Stimulated activated CD4-positive, alpha-beta T cell treated with anti-CD3 and anti-CD28 coated beads, Interleukin-4, amount 100 ng/mL, for 4 hours (primary cell): ENCODE results near the gene COG2.
"Not testable (repeated sequence)": the region's sequence is repeated elsewhere in the genome, so short reads cannot be mapped to it uniquely, and the experiment has no call there.

Experiments used
- DNase-seq, 2 experiments: peaks; one replicate each; pipeline ENCODE4 v3.0.0-alpha.2; 2020

Gene COG2

GRCh38 chr1:230702934-230703678 is 60.8 kb downstream of the COG2 start:
- no peak for DNase-seq

GRCh38 chr1:230703679-230704385 is 61.6 kb downstream of the COG2 start:
- no peak for DNase-seq

- no peak for DNase-seq
Measured at GRCh38 chr1:230704830-230705229, 62.5 kb downstream of the COG2 start.

GRCh38 chr1:230705289-230706019 is 63.2 kb downstream of the COG2 start:
- DNase-seq = no peak

- DNase-seq = no peak
Measured at GRCh38 chr1:230706020-230706699, 63.9 kb downstream of the COG2 start.

- DNase-seq = no peak
Measured at GRCh38 chr1:230706887-230707731, 64.8 kb downstream of the COG2 start.

GRCh38 chr1:230707732-230708630 is 65.7 kb downstream of the COG2 start:
- DNase-seq = no peak

- DNase-seq = no peak
Measured at GRCh38 chr1:230708631-230709580, 66.6 kb downstream of the COG2 start.

- DNase-seq = no peak
Measured at GRCh38 chr1:230709619-230710542, 67.6 kb downstream of the COG2 start.

- no peak for DNase-seq
Measured at GRCh38 chr1:230710543-230710904, 68.2 kb downstream of the COG2 start.

GRCh38 chr1:230711245-230711644 is 69.0 kb downstream of the COG2 start:
- no peak for DNase-seq

- no peak for DNase-seq
Measured at GRCh38 chr1:230712470-230712942, 70.2 kb downstream of the COG2 start.

- no peak for DNase-seq
Measured at GRCh38 chr1:230713138-230713537, 70.9 kb downstream of the COG2 start.

GRCh38 chr1:230713547-230713914 is 71.2 kb downstream of the COG2 start:
- DNase-seq = no peak

- no peak for DNase-seq
Measured at GRCh38 chr1:230713915-230714764, 71.9 kb downstream of the COG2 start, which contains the start of gene AGT. Gene AGT, minus strand, starts transcription at chr1:230714122. Its CDS starts 3,299 bp downstream, at chr1:230710823.

- no peak for DNase-seq
Measured at GRCh38 chr1:230715510-230715909, 73.2 kb downstream of the COG2 start.

GRCh38 chr1:230716453-230716852 is 74.2 kb downstream of the COG2 start:
- not testable (repeated sequence) for DNase-seq

- DNase-seq = no peak
Measured at GRCh38 chr1:230717251-230717650, 75.0 kb downstream of the COG2 start.
